Breast epithelium (tissue), 4 donors: Measurements from ENCODE around the gene SFMBT2. TPM values are rescaled to one million over a fixed set of nuclear protein-coding genes. Genes with fewer than 3 reads are reported as not detected.

Experiments
- DNase-seq, 2 donors: peaks; one replicate each; pipeline ENCODE4 v3.0.0-alpha.2; 2019; ENCODE audit warnings: low spot score in 2 of 2
- H3K27ac ChIP-seq, 2 donors: fragments of 200-600 bp; sonication (generic) in 1 of 2; one replicate each; pipeline ENCODE4 v1.5.1; 2016 to 2019; ENCODE audit warnings: mild to moderate bottlenecking in 1 of 2
- H3K27me3 ChIP-seq, 2 donors: fragments of 200-600 bp; sonication (generic) in 1 of 2; one replicate each; pipeline versions ENCODE4 v1.5.1 to v1.6.0; 2017 to 2019; ENCODE audit warnings: control low read depth in 1 of 2, mild to moderate bottlenecking in 1 of 2
- H3K36me3 ChIP-seq: fragments of 200-600 bp; one replicate; pipeline ENCODE4 v1.5.1; 2019
- H3K4me1 ChIP-seq, 2 donors: fragments of 200-600 bp; sonication (generic); one replicate each; pipeline ENCODE4 v1.5.1; 2016 to 2019; ENCODE audit warnings: control low read depth in 1 of 2
- H3K4me3 ChIP-seq, 3 donors: fragments of 200-600 bp; sonication (generic); 1 replicate in 2 of 3; 2 replicates in 1 of 3; pipeline ENCODE4 v1.5.1; 2016 to 2019; ENCODE audit warnings: mild to moderate bottlenecking in 3 of 3, moderate library complexity in 2 of 3
- H3K9me3 ChIP-seq, 2 donors: fragments of 200-600 bp; sonication (generic) in 1 of 2; one replicate each; pipeline ENCODE4 v1.5.1; 2016 to 2019; ENCODE audit warnings: control low read depth in 1 of 2
- POLR2A ChIP-seq: fragments of 450-650 bp; IDR thresholded peaks from one replicate; pipeline ENCODE4 v1.6.1; 2016; ENCODE audit warnings: antibody characterized with exemption, mild to moderate bottlenecking, moderate library complexity
- POLR2AphosphoS5 ChIP-seq, 3 donors: sonication (generic); formaldehyde crosslinking; IDR thresholded peaks; one replicate each; pipeline ENCODE4 v1.6.1; 2017; ENCODE audit warnings: antibody characterized with exemption in 3 of 3
- intact Hi-C: fragments of 100-400 bp; cut with DNase I; formaldehyde crosslinking; loops from one replicate; pipeline ENCODE4 v1.15.1; 2023; ENCODE audit warnings: low total_unique reads
- total RNA-seq, 3 donors: library from RNA; depleted of rRNA; stranded (reverse); fragments of >200 nt; gene quantifications; one replicate each; pipeline ENCODE4 v1.1.0, GENCODE V29; 2016
- TF ChIP-seq, protein P1 (sequence below), 3 donors: fragments of 450-650 bp; IDR thresholded peaks; one replicate each; pipeline ENCODE4 v1.5.1; 2016 to 2017; ENCODE audit warnings: antibody characterized with exemption in 3 of 3, mild to moderate bottlenecking in 3 of 3, moderate library complexity in 3 of 3

SFMBT2 gene
- total RNA-seq, 3 donors from 2014 or later: 3.5 to 32.8 (median 22.8) TPM

DNA sequence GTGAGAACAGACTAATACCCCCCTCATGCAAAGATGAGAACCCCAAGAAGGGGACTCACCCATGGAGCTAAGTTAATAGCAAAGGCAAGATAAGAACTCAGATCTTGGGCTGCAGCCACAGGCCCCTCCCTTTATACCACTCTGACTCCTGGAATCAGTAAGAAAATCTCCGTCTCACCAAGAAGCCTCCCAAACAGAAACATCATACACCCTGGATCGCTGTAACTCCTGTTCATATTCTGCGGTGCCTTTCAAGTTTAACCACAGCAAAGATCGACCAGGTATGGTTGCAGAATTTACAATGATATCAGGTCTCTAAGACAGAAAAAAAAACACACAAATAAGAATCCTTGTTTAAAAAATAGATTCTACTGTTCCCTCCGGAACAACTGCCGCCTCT, 47.1 kb downstream of the SFMBT2 start:
- Histone ChIP-seq H3K4me1 (no peaks in the 10 kb centered on the region), H3K27me3 (no peaks in the 10 kb centered on the region), H3K9me3 (peaks cover 2 to 5% of the 10 kb centered on the region in 2 donors), H3K4me3 (no peak overlapping the region), H3K27ac (no peak overlapping the region), H3K36me3 (no peaks in the 10 kb centered on the region)
- DNase-seq: no peak
- TF ChIP-seq, protein P1, sequence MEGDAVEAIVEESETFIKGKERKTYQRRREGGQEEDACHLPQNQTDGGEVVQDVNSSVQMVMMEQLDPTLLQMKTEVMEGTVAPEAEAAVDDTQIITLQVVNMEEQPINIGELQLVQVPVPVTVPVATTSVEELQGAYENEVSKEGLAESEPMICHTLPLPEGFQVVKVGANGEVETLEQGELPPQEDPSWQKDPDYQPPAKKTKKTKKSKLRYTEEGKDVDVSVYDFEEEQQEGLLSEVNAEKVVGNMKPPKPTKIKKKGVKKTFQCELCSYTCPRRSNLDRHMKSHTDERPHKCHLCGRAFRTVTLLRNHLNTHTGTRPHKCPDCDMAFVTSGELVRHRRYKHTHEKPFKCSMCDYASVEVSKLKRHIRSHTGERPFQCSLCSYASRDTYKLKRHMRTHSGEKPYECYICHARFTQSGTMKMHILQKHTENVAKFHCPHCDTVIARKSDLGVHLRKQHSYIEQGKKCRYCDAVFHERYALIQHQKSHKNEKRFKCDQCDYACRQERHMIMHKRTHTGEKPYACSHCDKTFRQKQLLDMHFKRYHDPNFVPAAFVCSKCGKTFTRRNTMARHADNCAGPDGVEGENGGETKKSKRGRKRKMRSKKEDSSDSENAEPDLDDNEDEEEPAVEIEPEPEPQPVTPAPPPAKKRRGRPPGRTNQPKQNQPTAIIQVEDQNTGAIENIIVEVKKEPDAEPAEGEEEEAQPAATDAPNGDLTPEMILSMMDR (IDR thresholded peaks at IDR 0.05): no peak
- TF ChIP-seq POLR2A: no peak
- no peak for TF ChIP-seq POLR2AphosphoS5 (IDR thresholded peaks at IDR 0.05)
- intact Hi-C loops: no loop called here

DNA sequence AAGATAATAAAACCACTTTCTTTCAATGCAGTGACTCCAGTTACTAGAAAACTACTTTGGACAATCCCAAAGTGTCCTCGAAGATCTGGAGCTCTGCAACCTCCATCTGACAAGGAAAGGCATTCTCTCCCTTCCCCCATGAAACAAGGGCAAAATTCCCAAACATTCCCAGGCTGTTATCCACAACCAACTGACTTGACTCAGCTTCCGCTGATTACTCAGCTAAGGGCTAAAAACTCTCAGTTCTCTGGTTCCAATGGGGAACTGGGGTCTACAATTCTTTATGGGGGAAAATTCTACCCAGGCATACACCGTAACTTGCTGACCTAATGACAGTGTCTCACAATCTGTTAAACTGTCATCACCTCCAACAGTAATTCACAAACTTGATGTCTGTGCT, 48.4 kb downstream of the SFMBT2 start:
- no peak for TF ChIP-seq POLR2A
- TF ChIP-seq, protein P1 (IDR thresholded peaks at IDR 0.05): no peak
- no peak for TF ChIP-seq POLR2AphosphoS5 (IDR thresholded peaks at IDR 0.05)
- DNase-seq: no peak

DNA sequence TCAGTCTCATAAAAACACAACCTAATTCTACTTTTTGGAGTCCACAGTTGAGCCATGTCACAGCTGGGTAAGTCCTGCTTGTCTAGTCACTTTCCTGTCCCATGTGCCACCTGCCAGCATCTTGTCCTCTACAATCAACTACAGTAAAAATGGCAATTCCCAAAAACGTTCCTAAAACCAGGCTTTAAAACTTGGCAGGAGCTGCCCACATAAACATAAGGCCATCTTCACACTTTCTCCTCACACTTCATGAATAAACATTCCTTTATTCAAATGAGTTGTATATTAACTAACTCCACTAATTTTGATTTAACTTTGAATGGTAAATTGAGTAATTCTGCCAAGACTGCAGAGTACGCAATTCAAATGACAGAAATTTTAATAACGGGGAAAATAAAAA, 49.5 kb downstream of the SFMBT2 start:
- no peak for DNase-seq
- no peak for TF ChIP-seq POLR2AphosphoS5 (IDR thresholded peaks at IDR 0.05)
- TF ChIP-seq, protein P1 (IDR thresholded peaks at IDR 0.05): no peak
- TF ChIP-seq POLR2A: no peak
- H3K36me3 ChIP-seq: no peaks in the 10 kb centered on the region
- intact Hi-C loops: no loop called here
- no peaks in the 10 kb centered on the region for H3K27me3 ChIP-seq
- no peak overlapping the region for H3K27ac ChIP-seq
- H3K9me3 ChIP-seq: peaks cover 2 to 5% of the 10 kb centered on the region in 2 donors
- H3K4me1 ChIP-seq: no peaks in the 10 kb centered on the region
- no peak overlapping the region for H3K4me3 ChIP-seq

More for the DNA sequence above, 48.4 kb downstream of the SFMBT2 start:
- no peak overlapping the region for H3K4me3 ChIP-seq
- peaks cover 2 to 5% of the 10 kb centered on the region in 2 donors for H3K9me3 ChIP-seq
- H3K4me1 ChIP-seq: no peaks in the 10 kb centered on the region
- no peaks in the 10 kb centered on the region for H3K27me3 ChIP-seq
- intact Hi-C loops: no loop called here
- H3K36me3 ChIP-seq: no peaks in the 10 kb centered on the region
- H3K27ac ChIP-seq: no peak overlapping the region

DNA sequence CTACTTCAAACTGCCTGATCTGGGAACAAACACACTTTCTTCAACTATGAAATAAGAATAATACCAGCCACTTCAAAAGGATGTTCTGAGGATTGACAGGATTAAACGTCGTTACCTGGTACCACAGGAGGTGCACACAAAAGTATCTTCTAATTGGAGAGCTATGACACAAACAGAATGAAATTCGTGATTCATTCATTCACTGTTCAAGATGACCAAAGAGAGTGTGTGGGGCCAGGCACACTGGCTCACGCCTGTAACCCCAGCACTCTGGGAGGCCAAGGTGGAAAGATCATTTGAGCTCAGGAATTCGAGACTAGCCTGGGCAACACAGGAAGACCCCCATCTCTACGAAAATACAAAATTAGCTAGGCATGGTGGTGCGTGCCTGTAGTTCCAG, 50.9 kb downstream of the SFMBT2 start:
- DNase-seq: no peak
- Histone ChIP-seq H3K4me1 (no peaks in the 10 kb centered on the region), H3K27ac (no peak overlapping the region), H3K27me3 (no peaks in the 10 kb centered on the region), H3K9me3 (peaks cover 2 to 5% of the 10 kb centered on the region in 2 donors), H3K36me3 (no peaks in the 10 kb centered on the region), H3K4me3 (no peak overlapping the region)
- no peak for TF ChIP-seq POLR2A
- TF ChIP-seq POLR2AphosphoS5 (IDR thresholded peaks at IDR 0.05): no peak
- TF ChIP-seq, protein P1 (IDR thresholded peaks at IDR 0.05): no peak
- intact Hi-C loops: no loop called here

DNA sequence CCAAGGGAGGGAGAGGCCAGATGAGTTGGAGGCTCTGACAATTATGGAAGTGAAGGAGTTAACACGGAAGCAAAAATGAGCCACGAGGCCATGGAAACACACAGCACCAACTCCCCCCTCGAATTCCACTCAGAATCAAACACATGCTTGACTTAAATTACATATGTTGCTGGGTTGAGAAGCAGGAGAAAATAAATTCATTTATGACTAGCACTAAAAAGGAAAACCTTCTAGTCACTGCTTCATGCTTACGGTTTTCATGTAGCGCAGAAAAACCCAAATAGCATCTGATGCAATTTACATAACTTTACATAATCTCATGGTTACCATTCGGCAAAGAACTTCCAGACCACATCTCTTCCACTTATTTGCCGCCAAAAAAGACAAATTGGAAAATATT, 51.5 kb downstream of the SFMBT2 start:
- H3K36me3 ChIP-seq: no peaks in the 10 kb centered on the region

More for the DNA sequence above, 51.5 kb downstream of the SFMBT2 start:
- Histone ChIP-seq H3K27me3 (no peaks in the 10 kb centered on the region), H3K4me1 (no peaks in the 10 kb centered on the region), H3K4me3 (no peak overlapping the region), H3K27ac (no peak overlapping the region), H3K9me3 (peaks cover 2 to 5% of the 10 kb centered on the region in 2 donors)
- intact Hi-C loops: no loop called here
- DNase-seq: no peak
- TF ChIP-seq POLR2AphosphoS5 (IDR thresholded peaks at IDR 0.05) (no peak), POLR2A (no peak)
- TF ChIP-seq, protein P1 (IDR thresholded peaks at IDR 0.05): no peak
